SJSA1 (cell line): ENCODE data around the gene NISCH. TPM values are rescaled to one million over a fixed set of nuclear protein-coding genes. Genes with fewer than 3 reads are reported as not detected.

ENCODE experiments used
- DNase-seq, 2 experiments: peaks; one replicate each; pipeline ENCODE4 v3.0.0-alpha.2; 2015 to 2020; ENCODE audit warnings: low spot score in 2 of 2, low read depth in 1 of 2
- H3K27ac ChIP-seq: fragments of 250-450 bp; sonication (Bioruptor Pico); 2 replicates; pipeline ENCODE4 v1.5.1; 2020; ENCODE audit warnings: mild to moderate bottlenecking, moderate library complexity
- H3K27me3 ChIP-seq: fragments of 250-450 bp; sonication (Bioruptor Pico); replicated peaks from 2 replicates; pipeline ENCODE4 v1.5.1; 2020; ENCODE audit warnings: mild to moderate bottlenecking, moderate library complexity
- H3K36me3 ChIP-seq: fragments of 250-450 bp; sonication (Bioruptor Pico); 2 replicates; pipeline ENCODE4 v1.5.1; 2020; ENCODE audit warnings: mild to moderate bottlenecking
- H3K4me1 ChIP-seq: fragments of 250-450 bp; sonication (Bioruptor Pico); replicated peaks from 2 replicates; pipeline ENCODE4 v1.6.1; 2021; ENCODE audit warnings: mild to moderate bottlenecking
- H3K4me3 ChIP-seq: fragments of 250-450 bp; sonication (Bioruptor Pico); 2 replicates; pipeline ENCODE4 v1.5.1; 2020; ENCODE audit warnings: mild to moderate bottlenecking
- H3K9me3 ChIP-seq: fragments of 250-450 bp; sonication (Bioruptor Pico); replicated peaks from 2 replicates; pipeline ENCODE4 v1.5.1; 2020; ENCODE audit warnings: mild to moderate bottlenecking
- total RNA-seq: library from RNA; depleted of rRNA; stranded (reverse); fragments of >200 nt; shearing (Covaris generic); gene quantifications from 2 replicates; pipeline ENCODE4 v1.2.3, GENCODE V29; 2014

The NISCH gene
- total RNA-seq, 1 experiment from 2014 or later = 22.4 TPM

DNA sequence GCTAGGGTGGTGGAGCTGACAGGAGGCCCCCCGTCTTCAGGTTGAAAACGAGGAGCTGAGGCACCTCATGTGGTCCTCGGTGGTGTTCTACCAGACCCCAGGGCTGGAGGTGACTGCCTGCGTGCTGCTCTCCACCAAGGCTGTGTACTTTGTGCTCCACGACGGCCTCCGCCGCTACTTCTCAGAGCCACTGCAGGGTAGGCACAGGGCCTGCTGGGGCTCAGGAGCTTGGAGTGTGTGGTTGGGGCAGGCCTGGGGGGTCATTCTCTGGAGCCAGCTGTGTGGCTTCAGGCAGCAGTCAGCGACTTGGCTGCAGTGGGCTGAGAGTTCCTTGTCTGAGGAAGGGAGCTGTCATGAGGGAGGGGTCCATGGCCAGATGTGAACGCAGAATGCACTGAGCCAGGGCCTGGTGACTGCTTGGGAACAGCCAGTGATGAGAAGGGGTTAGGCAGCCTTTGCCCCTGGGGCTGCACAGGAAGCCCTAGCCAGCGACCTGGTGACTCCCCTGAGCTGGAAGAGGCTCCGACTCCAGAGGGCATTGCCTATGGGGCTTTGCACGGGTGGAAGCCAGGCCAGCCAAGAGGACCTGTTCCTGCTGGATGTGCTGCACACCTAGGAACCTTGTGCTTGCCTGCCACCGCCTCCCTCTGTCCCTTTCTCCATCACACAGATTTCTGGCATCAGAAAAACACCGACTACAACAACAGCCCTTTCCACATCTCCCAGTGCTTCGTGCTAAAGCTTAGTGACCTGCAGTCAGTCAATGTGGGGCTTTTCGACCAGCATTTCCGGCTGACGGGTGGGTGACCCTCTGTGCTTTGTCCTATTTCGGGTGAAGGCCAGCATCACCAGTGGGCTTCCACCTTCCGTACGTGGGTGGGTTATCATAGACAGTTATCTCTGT, 34.9 kb downstream of the NISCH start:
- H3K36me3 ChIP-seq = peaks cover 71% of the 10 kb centered on the region
- no peaks in the 10 kb centered on the region for H3K4me1 ChIP-seq
- H3K4me3 ChIP-seq = no peak overlapping the region
- no peaks in the 10 kb centered on the region for H3K27me3 ChIP-seq
- DNase-seq = no peak
- H3K9me3 ChIP-seq = no peaks in the 10 kb centered on the region
- H3K27ac ChIP-seq = no peak overlapping the region

DNA sequence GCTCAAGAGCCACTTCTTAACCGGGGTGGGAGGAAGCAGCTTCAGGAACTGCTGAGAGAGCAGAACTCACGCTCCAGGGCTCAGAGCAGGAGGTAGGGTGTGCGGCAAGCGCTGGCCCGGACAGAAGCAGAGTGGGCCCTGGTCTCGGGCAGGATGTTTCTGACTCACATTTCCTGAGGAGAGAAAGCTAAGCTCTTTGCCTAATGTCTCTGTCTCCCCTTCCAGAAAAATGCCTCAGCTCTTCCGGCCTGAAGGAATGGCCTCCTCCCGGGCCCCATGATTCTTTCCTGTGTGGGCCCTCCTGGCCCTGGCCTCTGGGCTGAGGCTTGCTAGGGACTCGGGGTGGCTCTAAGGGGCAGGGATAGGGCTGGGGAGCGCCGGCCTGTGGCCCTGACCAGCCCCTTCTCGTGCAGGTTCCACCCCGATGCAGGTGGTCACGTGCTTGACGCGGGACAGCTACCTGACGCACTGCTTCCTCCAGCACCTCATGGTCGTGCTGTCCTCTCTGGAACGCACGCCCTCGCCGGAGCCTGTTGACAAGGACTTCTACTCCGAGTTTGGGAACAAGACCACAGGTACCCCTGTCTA, 35.6 kb downstream of the NISCH start:
- Histone ChIP-seq H3K4me3 (no peak overlapping the region), H3K27ac (no peak overlapping the region), H3K4me1 (no peaks in the 10 kb centered on the region), H3K36me3 (peaks cover 64% of the 10 kb centered on the region), H3K27me3 (no peaks in the 10 kb centered on the region), H3K9me3 (no peaks in the 10 kb centered on the region)
- DNase-seq = no peak

GRCh38 chr3:52492059-52492458, 36.7 kb downstream of the NISCH start:
- no peak for DNase-seq
- peaks cover 55% of the 10 kb centered on the region for H3K36me3 ChIP-seq

GRCh38 chr3:52493232-52494017, 38.0 kb downstream of the NISCH start:
- no peaks in the 10 kb centered on the region for H3K27me3 ChIP-seq
- no peak overlapping the region for H3K27ac ChIP-seq
- H3K4me3 ChIP-seq = no peak overlapping the region
- H3K9me3 ChIP-seq = no peaks in the 10 kb centered on the region
- no peaks in the 10 kb centered on the region for H3K4me1 ChIP-seq
- H3K36me3 ChIP-seq = peaks cover 41% of the 10 kb centered on the region
- no peak for DNase-seq

More at GRCh38 chr3:52492059-52492458, 36.7 kb downstream of the NISCH start:
- no peak overlapping the region for H3K4me3 ChIP-seq
- H3K4me1 ChIP-seq = no peaks in the 10 kb centered on the region
- no peaks in the 10 kb centered on the region for H3K27me3 ChIP-seq
- no peak overlapping the region for H3K27ac ChIP-seq
- H3K9me3 ChIP-seq = no peaks in the 10 kb centered on the region

DNA sequence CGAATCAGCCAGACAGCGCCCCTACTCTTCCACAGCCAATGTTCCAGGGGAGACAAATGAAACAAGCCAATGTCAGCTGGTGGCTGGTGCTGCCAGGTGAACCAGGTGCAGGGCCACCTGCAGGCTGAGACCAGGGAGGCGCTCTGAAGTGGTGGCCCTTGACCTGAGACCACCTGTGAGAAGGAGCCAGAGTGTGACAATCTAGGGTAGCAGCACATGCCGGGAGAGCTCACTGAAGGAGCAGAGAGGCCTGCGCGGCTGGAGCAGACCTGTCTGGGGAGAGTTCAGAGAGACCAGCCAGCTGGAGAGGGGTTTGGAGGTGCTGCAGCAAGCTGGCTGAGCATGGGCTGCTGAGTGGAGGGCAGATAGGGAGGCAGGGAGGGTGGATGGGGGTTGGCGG, 39.0 kb downstream of the NISCH start:
- Histone ChIP-seq H3K4me3 (no peak overlapping the region), H3K36me3 (peaks cover 34% of the 10 kb centered on the region), H3K9me3 (no peaks in the 10 kb centered on the region), H3K27ac (no peak overlapping the region), H3K27me3 (no peaks in the 10 kb centered on the region), H3K4me1 (no peaks in the 10 kb centered on the region)
- no peak for DNase-seq

GRCh38 chr3:52494886-52495495, 39.6 kb downstream of the NISCH start, which contains the start of gene STAB1:
Gene STAB1 (plus strand): TSS chr3:52495338. CDS start chr3:52495414, 76 bp downstream.
- Histone ChIP-seq H3K4me1 (no peaks in the 10 kb centered on the region), H3K27ac (no peak within 1 kb of the TSS), H3K36me3 (peaks cover 28% of the 10 kb centered on the region), H3K27me3 (no peaks in the 10 kb centered on the region), H3K9me3 (no peaks in the 10 kb centered on the region), H3K4me3 (no peak within 1 kb of the TSS)
- DNase-seq = no peak

- no peaks in the 10 kb centered on the region for H3K9me3 ChIP-seq
- no peak for DNase-seq
- no peak overlapping the region for H3K27ac ChIP-seq
- H3K27me3 ChIP-seq = no peaks in the 10 kb centered on the region
- peaks cover 18% of the 10 kb centered on the region for H3K36me3 ChIP-seq
- no peak overlapping the region for H3K4me3 ChIP-seq
- H3K4me1 ChIP-seq = no peaks in the 10 kb centered on the region
These were observed 40.6 kb downstream of the NISCH start for GRCh38 chr3:52495777-52496602.

GRCh38 chr3:52498137-52499054, 43.0 kb downstream of the NISCH start:
- no peak for DNase-seq
- H3K4me1 ChIP-seq = no peaks in the 10 kb centered on the region
- no peaks in the 10 kb centered on the region for H3K36me3 ChIP-seq
- H3K9me3 ChIP-seq = no peaks in the 10 kb centered on the region
- no peaks in the 10 kb centered on the region for H3K27me3 ChIP-seq
- no peak overlapping the region for H3K27ac ChIP-seq
- H3K4me3 ChIP-seq = no peak overlapping the region

- Histone ChIP-seq H3K36me3 (no peaks in the 10 kb centered on the region), H3K27me3 (no peaks in the 10 kb centered on the region), H3K4me1 (no peaks in the 10 kb centered on the region), H3K9me3 (no peaks in the 10 kb centered on the region), H3K4me3 (no peak overlapping the region), H3K27ac (no peak overlapping the region)
- DNase-seq = no peak
These were observed 45.6 kb downstream of the NISCH start for GRCh38 chr3:52501046-52501445.

- no peak overlapping the region for H3K27ac ChIP-seq
- H3K9me3 ChIP-seq = no peaks in the 10 kb centered on the region
- no peak for DNase-seq
- H3K27me3 ChIP-seq = no peaks in the 10 kb centered on the region
- no peaks in the 10 kb centered on the region for H3K36me3 ChIP-seq
- peaks cover 4% of the 10 kb centered on the region for H3K4me1 ChIP-seq
- H3K4me3 ChIP-seq = no peak overlapping the region
These were observed 46.6 kb downstream of the NISCH start for GRCh38 chr3:52502001-52502400.

- Histone ChIP-seq H3K4me1 (peaks cover 11% of the 10 kb centered on the region), H3K9me3 (no peaks in the 10 kb centered on the region), H3K4me3 (no peak overlapping the region), H3K27ac (no peak overlapping the region), H3K36me3 (no peaks in the 10 kb centered on the region), H3K27me3 (no peaks in the 10 kb centered on the region)
- no peak for DNase-seq
These were observed 47.5 kb downstream of the NISCH start for GRCh38 chr3:52502808-52503350.
